Measurements from ENCODE around the gene ABCD3. TPM values are rescaled to one million over a fixed set of nuclear protein-coding genes. Genes with fewer than 3 reads are reported as not detected.

The ABCD3 gene
- total RNA-seq, result 68.4 TPM

DNA sequence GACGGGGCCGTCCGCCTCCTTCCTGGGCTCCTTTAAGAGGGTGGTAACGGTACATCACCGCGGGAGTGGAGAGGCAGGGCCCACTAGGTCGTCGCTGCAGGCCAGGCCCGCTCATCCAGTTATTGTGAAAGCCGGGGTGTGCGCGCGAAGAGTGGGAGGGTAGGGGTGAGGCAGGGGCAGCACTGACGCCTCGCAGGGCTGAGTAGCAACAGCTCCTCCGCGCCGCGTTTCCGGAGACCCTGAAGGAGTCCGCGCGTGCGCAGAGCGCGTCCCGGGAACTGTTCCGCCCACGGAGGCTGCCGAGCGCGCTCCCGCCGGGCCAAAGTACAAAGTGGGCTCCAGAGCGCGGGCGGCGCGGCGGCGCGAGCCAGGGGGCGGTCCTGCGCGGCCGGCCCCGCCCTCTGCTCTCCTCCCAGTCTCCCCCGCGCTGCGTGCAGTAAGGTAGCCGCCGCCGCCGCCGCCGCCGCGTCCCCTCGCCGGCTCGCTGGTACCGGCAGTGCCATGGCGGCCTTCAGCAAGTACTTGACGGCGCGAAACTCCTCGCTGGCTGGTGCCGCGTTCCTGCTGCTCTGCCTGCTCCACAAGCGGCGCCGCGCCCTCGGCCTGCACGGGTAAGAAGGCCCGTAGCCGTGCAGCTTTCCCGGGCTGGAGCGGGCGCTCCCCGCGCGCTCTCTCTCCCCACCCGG is at the start of gene ABCD3:
Gene ABCD3, plus strand, starts transcription at position 412 of the 686 bp plus-strand sequence. Its CDS starts 90 bp downstream, at position 502.

DNA sequence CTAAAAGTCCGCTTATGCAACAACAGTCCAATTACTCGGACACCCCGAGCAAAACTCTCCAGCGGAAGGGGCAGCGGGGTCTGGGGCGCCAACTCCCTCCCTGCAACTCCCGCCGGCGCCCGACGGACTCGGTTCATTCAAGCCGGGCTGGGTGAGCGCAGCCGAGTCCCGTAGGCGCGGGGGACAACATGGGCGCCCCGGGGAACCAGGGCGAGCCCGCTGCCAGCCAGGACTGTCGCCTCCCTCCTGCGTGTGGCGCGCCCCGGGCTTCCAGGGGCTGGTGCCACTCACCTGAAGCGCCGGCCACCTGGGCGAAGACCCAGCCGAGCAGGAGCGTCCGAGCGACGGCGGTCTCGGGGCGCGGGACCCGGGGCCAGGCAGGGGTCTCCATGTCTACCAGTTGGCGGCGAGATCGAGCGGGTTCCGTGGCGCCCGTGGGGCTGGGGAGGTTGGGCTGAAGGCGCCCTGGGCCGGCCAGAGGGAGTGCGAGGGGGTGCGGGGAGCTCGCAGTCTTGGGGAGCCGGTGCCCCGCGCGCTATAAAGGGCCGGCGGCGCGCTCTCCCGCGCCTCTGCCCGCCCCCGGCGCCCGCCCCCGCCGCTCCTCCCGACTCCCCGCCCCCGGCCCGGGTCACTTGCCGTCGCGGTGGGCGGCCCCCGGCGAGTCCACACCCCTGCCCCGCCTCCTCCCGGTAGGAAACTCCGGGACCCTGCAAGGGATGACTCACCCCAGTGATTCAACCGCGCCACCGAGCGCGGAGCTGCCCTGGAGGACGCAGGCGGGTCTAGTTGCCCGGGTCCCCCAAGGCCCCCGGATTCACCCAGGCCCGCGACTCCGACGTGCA is 123.3 kb downstream of the ABCD3 start, which contains the start of gene F3:
Gene F3, minus strand, starts transcription at position 514 of the 842 bp plus-strand sequence. Its CDS starts 123 bp downstream, at position 391.

Other genes with a start within 250 kb of the ABCD3 start
- gene ARHGAP29, start 180.8 kb upstream of the ABCD3 start, total RNA-seq, result 71.7 TPM
- gene F3, start 123.4 kb downstream of the ABCD3 start, total RNA-seq, result 83.5 TPM